Smooth muscle cell (in vitro differentiated cells): Measurements from ENCODE around the gene PNLIPRP3. TPM values are rescaled to one million over a fixed set of nuclear protein-coding genes. Genes with fewer than 3 reads are reported as not detected.
A peak's percentile ranks its signal among the peaks of the same experiment; 100 is the strongest.
"Not testable (repeated sequence)": the region's sequence is repeated elsewhere in the genome, so short reads cannot be mapped to it uniquely, and the experiment has no call there.

Source experiments
- DNase-seq: peaks from one replicate; lab custom pipeline; 2025; ENCODE audit not compliant: unreplicated experiment; lab: John Stamatoyannopoulos, UW
- H2AFZ ChIP-seq: fragments of 200-600 bp; sonication (generic); 2 replicates; pipeline ENCODE4 v1.6.0; 2016; ENCODE audit warnings: antibody characterized with exemption, low read depth, mild to moderate bottlenecking
- H3F3A ChIP-seq: fragments of 200-600 bp; sonication (generic); 2 replicates; pipeline ENCODE4 v1.6.0; 2017; ENCODE audit warnings: antibody characterized with exemption, low read depth
- H3K27ac ChIP-seq: fragments of 200-600 bp; sonication (generic); 2 replicates; pipeline ENCODE4 v1.5.1; 2016; ENCODE audit warnings: low read depth, mild to moderate bottlenecking
- H3K27me3 ChIP-seq: fragments of 200-600 bp; sonication (generic); 2 replicates; pipeline ENCODE4 v1.6.1; 2016; ENCODE audit warnings: low read depth, mild to moderate bottlenecking
- H3K36me3 ChIP-seq: fragments of 200-600 bp; sonication (generic); 2 replicates; pipeline ENCODE4 v1.5.1; 2016; ENCODE audit warnings: low read depth
- H3K4me1 ChIP-seq: fragments of 200-600 bp; sonication (generic); 2 replicates; pipeline ENCODE4 v1.5.1; 2016; ENCODE audit warnings: low read depth
- H3K4me2 ChIP-seq: fragments of 200-600 bp; sonication (generic); 2 replicates; pipeline ENCODE4 v1.6.0; 2016; ENCODE audit warnings: mild to moderate bottlenecking
- H3K4me3 ChIP-seq: fragments of 200-600 bp; sonication (generic); 2 replicates; pipeline ENCODE4 v1.5.1; 2016; ENCODE audit warnings: mild to moderate bottlenecking
- H3K79me2 ChIP-seq: fragments of 200-600 bp; sonication (generic); 2 replicates; pipeline ENCODE4 v1.6.0; 2016; ENCODE audit warnings: low read depth, mild to moderate bottlenecking
- H3K9ac ChIP-seq: fragments of 200-600 bp; sonication (generic); 2 replicates; pipeline ENCODE4 v1.6.0; 2016; ENCODE audit warnings: low read depth
- H3K9me3 ChIP-seq: fragments of 200-600 bp; sonication (generic); replicated peaks from 2 replicates; pipeline ENCODE4 v1.5.1; 2016; ENCODE audit warnings: low read depth
- H4K20me1 ChIP-seq: fragments of 200-600 bp; sonication (generic); 2 replicates; pipeline ENCODE4 v1.6.0; 2016; ENCODE audit warnings: low read depth
- CTCF ChIP-seq: fragments of 200-600 bp; sonication (generic); IDR thresholded peaks from 2 replicates; pipeline ENCODE4 v1.5.1; 2017; ENCODE audit warnings: borderline replicate concordance, mild to moderate bottlenecking, antibody characterized with exemption; ENCODE audit not compliant: insufficient read depth, poor library complexity, severe bottlenecking
- WGBS: methylation state at CpG from one replicate; pipeline ENCODE4 v1.1.7; 2016; ENCODE audit warnings: low lambda C conversion rate; 5-methylcytosine and 5-hydroxymethylcytosine counted together
- polyA plus RNA-seq: library from polyadenylated mRNA; unstranded; fragments of >200 nt; fragmentation: Nextera tagmentation; extraction: Ambion mirVana; gene quantifications from 2 replicates; pipeline ENCODE4 v1.2.1, GENCODE V29; 2016
- total RNA-seq: library from RNA; depleted of rRNA; stranded (reverse); fragments of >200 nt; gene quantifications from 2 replicates; pipeline ENCODE4 v1.2.3, GENCODE V29; 2014

Gene PNLIPRP3
- total and polyA plus RNA-seq, 2 experiments from 2014 or later, result 0.31 TPM; not detected in 1

GRCh38 chr10:116385994-116386809 lies 41.4 kb upstream of the PNLIPRP3 start:
- WGBS, result 0% methylated on average over 1 of the region's 1 CpG
- Histone ChIP-seq H3K36me3 (no peaks in the 10 kb centered on the region), H3K4me1 (no peaks in the 10 kb centered on the region), H3F3A (no peaks in the 10 kb centered on the region), H3K4me2 (no peak overlapping the region), H2AFZ (no peak overlapping the region), H3K9me3 (no peaks in the 10 kb centered on the region), H3K27me3 (no peaks in the 10 kb centered on the region), H3K27ac (no peak overlapping the region), H3K4me3 (no peak overlapping the region), H3K9ac (no peak overlapping the region), H4K20me1 (no peaks in the 10 kb centered on the region), H3K79me2 (no peaks in the 10 kb centered on the region)
- TF ChIP-seq CTCF, result peak; percentile 67
- DNase-seq, result no peak

GRCh38 chr10:116393246-116393831 lies 34.3 kb upstream of the PNLIPRP3 start:
- not testable (repeated sequence) for DNase-seq, H3K9me3 ChIP-seq, H3K4me2 ChIP-seq, H2AFZ ChIP-seq, H3K4me1 ChIP-seq, H3F3A ChIP-seq, H3K79me2 ChIP-seq, H4K20me1 ChIP-seq, H3K36me3 ChIP-seq, H3K27ac ChIP-seq, H3K4me3 ChIP-seq, H3K27me3 ChIP-seq, H3K9ac ChIP-seq
- WGBS, result 97% methylated on average over 35 of the region's 43 CpGs

GRCh38 chr10:116395223-116395985 lies 32.2 kb upstream of the PNLIPRP3 start:
- TF ChIP-seq CTCF, result no peak
- Histone ChIP-seq H3K27me3 (no peaks in the 10 kb centered on the region), H3K9me3 (no peaks in the 10 kb centered on the region), H3K4me1 (no peaks in the 10 kb centered on the region), H3F3A (no peaks in the 10 kb centered on the region), H3K79me2 (no peaks in the 10 kb centered on the region), H3K27ac (no peak overlapping the region), H4K20me1 (no peaks in the 10 kb centered on the region), H3K36me3 (no peaks in the 10 kb centered on the region), H3K4me3 (no peak overlapping the region), H3K4me2 (no peak overlapping the region), H2AFZ (no peak overlapping the region), H3K9ac (no peak overlapping the region)
- WGBS, result 87% methylated on average over 13 of the region's 13 CpGs
- no peak for DNase-seq

- H3K27ac ChIP-seq, result no peak overlapping the region
- H3F3A ChIP-seq, result no peaks in the 10 kb centered on the region
- TF ChIP-seq CTCF, result no peak
- no peak overlapping the region for H3K9ac ChIP-seq
- H3K4me3 ChIP-seq, result no peak overlapping the region
- no peak overlapping the region for H2AFZ ChIP-seq
- H3K4me2 ChIP-seq, result no peak overlapping the region
- H3K27me3 ChIP-seq, result no peaks in the 10 kb centered on the region
- no peaks in the 10 kb centered on the region for H4K20me1 ChIP-seq
- no peaks in the 10 kb centered on the region for H3K9me3 ChIP-seq
- DNase-seq, result no peak
- no peaks in the 10 kb centered on the region for H3K36me3 ChIP-seq
- WGBS, result 69% methylated on average over 5 of the region's 5 CpGs
- H3K4me1 ChIP-seq, result no peaks in the 10 kb centered on the region
- no peaks in the 10 kb centered on the region for H3K79me2 ChIP-seq
These were observed 29.4 kb upstream of the PNLIPRP3 start for GRCh38 chr10:116398224-116398623.
